Osteoblast (primary cell): ENCODE measurements around the gene OLFM2. TPM values are rescaled to one million over a fixed set of nuclear protein-coding genes. Genes with fewer than 3 reads are reported as not detected.

Source experiments
- DNase-seq: peaks from one replicate; pipeline ENCODE4 v3.0.0; 2011; ENCODE audit warnings: low spot score, mixed read lengths; ENCODE audit not compliant: insufficient read length; ENCODE audit errors: missing footprints
- H2AFZ ChIP-seq: 2 replicates; pipeline ENCODE4 v1.6.0; 2011; ENCODE audit warnings: mild to moderate bottlenecking, low read length
- H3K27ac ChIP-seq: 2 replicates; pipeline ENCODE4 v1.5.1; 2011; ENCODE audit warnings: mild to moderate bottlenecking, low read depth, low read length, moderate library complexity
- H3K27me3 ChIP-seq: 2 replicates; pipeline ENCODE4 v1.6.0; 2012; ENCODE audit warnings: mild to moderate bottlenecking, control low read depth, inconsistent platforms, low read length, moderate library complexity; ENCODE audit not compliant: insufficient read depth
- H3K36me3 ChIP-seq: 2 replicates; pipeline ENCODE4 v1.5.1; 2011; ENCODE audit warnings: mild to moderate bottlenecking, low read length, control low read depth, moderate library complexity; ENCODE audit not compliant: insufficient read depth
- H3K4me1 ChIP-seq: 2 replicates; pipeline ENCODE4 v1.5.1; 2011; ENCODE audit warnings: mild to moderate bottlenecking, low read length, control low read depth, moderate library complexity; ENCODE audit not compliant: insufficient read depth
- H3K4me2 ChIP-seq: 2 replicates; pipeline ENCODE4 v1.6.0; 2011; ENCODE audit warnings: mild to moderate bottlenecking, low read length; ENCODE audit not compliant: insufficient read depth
- H3K4me3 ChIP-seq: fragments of 200-600 bp; sonication (generic); 3 replicates; pipeline ENCODE4 v1.5.1; 2012; ENCODE audit warnings: mild to moderate bottlenecking, low read length, inconsistent platforms; ENCODE audit not compliant: insufficient read depth
- H3K79me2 ChIP-seq: 2 replicates; pipeline ENCODE4 v1.6.0; 2012; ENCODE audit warnings: mild to moderate bottlenecking, low read length, control low read depth, inconsistent platforms; ENCODE audit not compliant: insufficient read depth
- H3K9me3 ChIP-seq: 2 replicates; pipeline ENCODE4 v1.5.1; 2011; ENCODE audit warnings: low read depth, low read length, control low read depth
- H4K20me1 ChIP-seq: 2 replicates; pipeline ENCODE4 v1.6.0; 2012; ENCODE audit warnings: mild to moderate bottlenecking, low read length, control low read depth; ENCODE audit not compliant: insufficient read depth
- total RNA-seq: library from RNA; depleted of rRNA; stranded (reverse); fragments of >200 nt; gene quantifications from 2 replicates; pipeline ENCODE4 v1.2.3, GENCODE V29; 2012
- TF ChIP-seq, protein P1 (sequence below): IDR thresholded peaks from 2 replicates; pipeline ENCODE4 v1.5.1; 2011; ENCODE audit warnings: mild to moderate bottlenecking, low read depth, low read length, moderate library complexity; ENCODE audit errors: extremely low read depth

The OLFM2 gene
- total RNA-seq, 1 donor, result 0.72 TPM

DNA sequence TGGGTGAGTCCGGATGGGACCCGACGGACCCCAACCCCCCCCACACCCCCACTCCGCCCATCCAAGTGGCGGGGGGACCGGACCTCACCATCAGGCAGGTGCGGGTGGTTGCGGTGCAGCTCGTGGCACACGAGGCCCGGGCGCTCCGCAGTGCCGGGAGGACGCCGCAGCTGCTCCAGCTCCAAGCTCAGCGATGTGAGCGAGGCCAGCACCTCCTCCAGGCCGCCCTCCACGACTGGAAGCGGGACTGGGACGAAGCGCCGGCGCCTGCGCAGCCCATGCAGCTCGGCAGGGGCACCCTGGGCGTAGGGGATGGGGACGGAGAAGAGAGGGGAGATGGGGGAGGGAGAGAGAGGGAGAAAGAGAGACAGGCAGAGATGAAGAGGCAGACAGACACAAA, 30.1 kb upstream of the OLFM2 start:
- Histone ChIP-seq H3K4me1 (no peaks in the 10 kb centered on the region), H3K4me3 (no peak overlapping the region), H3K36me3 (no peaks in the 10 kb centered on the region), H3K27me3 (no peaks in the 10 kb centered on the region), H3K4me2 (no peak overlapping the region), H4K20me1 (no peaks in the 10 kb centered on the region), H3K9me3 (no peaks in the 10 kb centered on the region), H2AFZ (no peak overlapping the region), H3K27ac (no peak overlapping the region), H3K79me2 (no peaks in the 10 kb centered on the region)
- DNase-seq, result no peak
- TF ChIP-seq, protein P1, sequence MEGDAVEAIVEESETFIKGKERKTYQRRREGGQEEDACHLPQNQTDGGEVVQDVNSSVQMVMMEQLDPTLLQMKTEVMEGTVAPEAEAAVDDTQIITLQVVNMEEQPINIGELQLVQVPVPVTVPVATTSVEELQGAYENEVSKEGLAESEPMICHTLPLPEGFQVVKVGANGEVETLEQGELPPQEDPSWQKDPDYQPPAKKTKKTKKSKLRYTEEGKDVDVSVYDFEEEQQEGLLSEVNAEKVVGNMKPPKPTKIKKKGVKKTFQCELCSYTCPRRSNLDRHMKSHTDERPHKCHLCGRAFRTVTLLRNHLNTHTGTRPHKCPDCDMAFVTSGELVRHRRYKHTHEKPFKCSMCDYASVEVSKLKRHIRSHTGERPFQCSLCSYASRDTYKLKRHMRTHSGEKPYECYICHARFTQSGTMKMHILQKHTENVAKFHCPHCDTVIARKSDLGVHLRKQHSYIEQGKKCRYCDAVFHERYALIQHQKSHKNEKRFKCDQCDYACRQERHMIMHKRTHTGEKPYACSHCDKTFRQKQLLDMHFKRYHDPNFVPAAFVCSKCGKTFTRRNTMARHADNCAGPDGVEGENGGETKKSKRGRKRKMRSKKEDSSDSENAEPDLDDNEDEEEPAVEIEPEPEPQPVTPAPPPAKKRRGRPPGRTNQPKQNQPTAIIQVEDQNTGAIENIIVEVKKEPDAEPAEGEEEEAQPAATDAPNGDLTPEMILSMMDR, result no peak

DNA sequence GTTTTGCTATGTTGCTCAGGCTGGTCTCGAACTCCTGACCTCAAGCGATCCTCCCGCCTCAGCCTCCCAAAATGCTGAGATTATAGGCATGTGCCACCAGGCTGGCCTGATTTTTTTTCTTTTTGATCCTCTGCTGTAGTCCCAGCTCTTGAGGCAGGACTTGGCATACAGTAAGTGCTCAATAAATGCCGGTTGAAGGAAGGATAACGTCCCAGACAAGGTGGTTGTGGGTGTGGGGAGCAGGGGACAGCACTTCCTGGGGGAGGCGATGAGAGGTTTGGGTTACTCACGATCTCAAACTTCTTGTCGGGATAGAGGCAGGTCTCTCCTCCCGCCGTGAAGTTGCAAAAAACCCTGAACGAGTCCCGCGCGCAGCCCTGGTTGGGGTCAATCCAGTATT, 29.7 kb upstream of the OLFM2 start:
- no peak overlapping the region for H3K4me3 ChIP-seq
- peak; percentile 37 for DNase-seq
- H2AFZ ChIP-seq, result no peak overlapping the region
- no peak overlapping the region for H3K4me2 ChIP-seq
- H3K9me3 ChIP-seq, result no peaks in the 10 kb centered on the region
- no peaks in the 10 kb centered on the region for H3K79me2 ChIP-seq
- H4K20me1 ChIP-seq, result no peaks in the 10 kb centered on the region
- no peaks in the 10 kb centered on the region for H3K4me1 ChIP-seq
- H3K36me3 ChIP-seq, result no peaks in the 10 kb centered on the region
- H3K27me3 ChIP-seq, result no peaks in the 10 kb centered on the region
- H3K27ac ChIP-seq, result no peak overlapping the region
- TF ChIP-seq, protein P1, result no peak

DNA sequence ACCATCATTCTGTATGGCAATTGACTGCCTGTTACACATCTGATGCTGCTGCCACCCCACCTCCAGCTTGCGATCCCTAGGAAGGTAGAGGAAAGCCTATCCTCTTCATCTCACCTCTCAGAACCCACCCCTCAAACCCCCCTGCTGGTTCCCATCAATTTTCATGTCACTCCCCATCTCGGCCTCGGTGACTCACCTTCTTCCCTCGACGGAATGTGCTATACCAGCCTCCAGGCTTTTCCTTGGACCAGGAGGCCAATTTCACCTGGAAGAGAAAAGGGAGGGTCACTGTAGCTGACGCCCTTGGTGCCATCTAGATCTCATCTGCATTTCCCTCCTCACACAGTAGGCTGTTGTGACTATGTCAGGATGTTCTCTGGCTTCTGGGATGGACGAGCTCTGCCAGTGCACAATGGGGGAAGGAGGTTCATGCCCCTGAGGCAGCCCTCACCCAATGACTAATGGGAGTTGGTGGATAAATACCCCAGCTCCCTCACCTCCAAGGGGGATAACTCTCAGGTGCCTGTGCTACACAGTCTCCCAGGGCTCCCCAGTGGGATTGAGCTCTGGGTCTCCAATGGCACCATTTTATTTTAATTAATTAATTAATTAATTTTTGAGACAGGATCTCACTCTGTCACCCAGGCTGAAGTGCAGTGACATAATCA, 26.4 kb upstream of the OLFM2 start:
- H3K36me3 ChIP-seq, result no peaks in the 10 kb centered on the region
- no peak overlapping the region for H3K4me3 ChIP-seq
- no peaks in the 10 kb centered on the region for H3K9me3 ChIP-seq
- no peaks in the 10 kb centered on the region for H3K79me2 ChIP-seq
- H3K27me3 ChIP-seq, result no peaks in the 10 kb centered on the region
- H2AFZ ChIP-seq, result no peak overlapping the region
- TF ChIP-seq, protein P1, result no peak
- H3K27ac ChIP-seq, result no peak overlapping the region
- peaks cover 12% of the 10 kb centered on the region for H3K4me1 ChIP-seq
- H4K20me1 ChIP-seq, result no peaks in the 10 kb centered on the region
- DNase-seq, result no peak
- no peak overlapping the region for H3K4me2 ChIP-seq

DNA sequence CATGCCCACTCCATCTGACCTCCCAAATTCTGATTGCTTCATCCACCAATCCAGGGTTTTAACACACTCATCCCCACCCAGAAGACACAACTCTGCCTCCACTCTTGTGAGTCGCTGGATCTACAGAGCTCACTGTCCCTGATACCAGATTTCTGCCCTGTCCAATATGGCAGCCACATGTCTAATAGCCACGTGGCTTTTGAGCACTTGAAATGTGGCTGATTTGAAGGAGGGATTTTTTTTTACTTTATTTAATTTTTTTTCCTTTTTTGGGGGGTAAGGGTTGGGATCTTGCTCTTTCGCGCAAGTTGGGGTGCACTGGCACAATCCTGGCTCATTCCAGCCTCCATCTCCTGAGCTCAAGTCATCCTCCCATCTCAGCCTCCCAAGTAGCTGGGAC, 24.8 kb upstream of the OLFM2 start:
- H2AFZ ChIP-seq, result no peak overlapping the region
- H4K20me1 ChIP-seq, result no peaks in the 10 kb centered on the region
- peaks cover 12% of the 10 kb centered on the region for H3K4me1 ChIP-seq
- H3K27me3 ChIP-seq, result no peaks in the 10 kb centered on the region
- peak; percentile 74 for DNase-seq
- no peak overlapping the region for H3K27ac ChIP-seq
- H3K79me2 ChIP-seq, result no peaks in the 10 kb centered on the region
- H3K36me3 ChIP-seq, result no peaks in the 10 kb centered on the region
- TF ChIP-seq, protein P1, result no peak
- no peaks in the 10 kb centered on the region for H3K9me3 ChIP-seq
- H3K4me3 ChIP-seq, result no peak overlapping the region
- no peak overlapping the region for H3K4me2 ChIP-seq
